WTC11 (cell line): ENCODE measurements around the gene GOLGA7B. TPM values are rescaled to one million over a fixed set of nuclear protein-coding genes. Genes with fewer than 3 reads are reported as not detected.

Source experiments
- ATAC-seq: fragments of 200-7000 bp; cut with Tn5 transposase; 2 replicates; pipeline ENCODE4 v1.10.0; 2021; ENCODE audit warnings: mild to moderate bottlenecking, moderate library complexity
- CTCF ChIA-PET: fragments of 300-600 bp; sonication (Branson Sonifier 250); formaldehyde crosslinking; loops from one replicate; lab custom pipeline; 2021; ENCODE audit warnings: antibody characterized with exemption; lab: Charles Lee
- POLR2A ChIA-PET: fragments of 350-600 bp; sonication (Branson Sonifier 250); formaldehyde crosslinking; loops from one replicate; lab custom pipeline; 2021; ENCODE audit warnings: antibody characterized with exemption; lab: Charles Lee
- DNase-seq: peaks from one replicate; pipeline ENCODE4 v3.0.0; 2021; ENCODE audit warnings: low spot score
- H3K27ac Mint-ChIP-seq: 2 replicates; pipeline ENCODE4 v1.8.0; 2021; ENCODE audit warnings: mixed read lengths
- H3K27me3 Mint-ChIP-seq: 2 replicates; pipeline ENCODE4 v1.8.0; 2021; ENCODE audit warnings: low read depth, mild to moderate bottlenecking, moderate library complexity, mixed read lengths
- H3K36me3 Mint-ChIP-seq: 2 replicates; pipeline ENCODE4 v1.8.0; 2021; ENCODE audit warnings: mixed read lengths
- H3K4me1 Mint-ChIP-seq: 2 replicates; pipeline ENCODE4 v1.8.0; 2022; ENCODE audit warnings: mixed read lengths
- H3K4me3 Mint-ChIP-seq: 2 replicates; pipeline ENCODE4 v1.8.0; 2021; ENCODE audit warnings: mild to moderate bottlenecking, moderate library complexity, mixed read lengths
- H3K9me3 Mint-ChIP-seq: 2 replicates; pipeline ENCODE4 v1.8.0; 2021; ENCODE audit warnings: mixed read lengths
- CBFB ChIP-seq: sonication (generic); formaldehyde crosslinking; IDR thresholded peaks from 2 replicates; pipeline ENCODE4 v1.8.1; 2022; ENCODE audit warnings: mild to moderate bottlenecking, low read depth, missing genetic modification reagents
- CREM ChIP-seq: sonication (generic); formaldehyde crosslinking; IDR thresholded peaks from 2 replicates; pipeline ENCODE4 v1.8.1; 2022; ENCODE audit warnings: mild to moderate bottlenecking, missing genetic modification reagents, moderate library complexity
- ETV6 ChIP-seq: sonication (generic); formaldehyde crosslinking; IDR thresholded peaks from 2 replicates; pipeline ENCODE4 v1.8.1; 2022; ENCODE audit warnings: mild to moderate bottlenecking, missing genetic modification reagents
- FOXJ3 ChIP-seq: sonication (generic); formaldehyde crosslinking; IDR thresholded peaks from 2 replicates; pipeline ENCODE4 v1.9.0; 2021; ENCODE audit warnings: missing genetic modification reagents, mild to moderate bottlenecking, borderline replicate concordance
- GABPB1 ChIP-seq: sonication (generic); formaldehyde crosslinking; IDR thresholded peaks from 2 replicates; pipeline ENCODE4 v1.8.1; 2023; ENCODE audit warnings: mild to moderate bottlenecking, missing genetic modification reagents
- HMGA2 ChIP-seq: fragments of 250-450 bp; sonication (Bioruptor Pico); IDR thresholded peaks from 2 replicates; pipeline ENCODE4 v1.4.0; 2021; ENCODE audit warnings: mild to moderate bottlenecking, moderate library complexity
- MXD4 ChIP-seq: fragments of 250-450 bp; sonication (Bioruptor Pico); IDR thresholded peaks from 2 replicates; pipeline ENCODE4 v1.8.0; 2021; ENCODE audit warnings: mild to moderate bottlenecking, moderate library complexity, borderline replicate concordance
- MYBL2 ChIP-seq: sonication (generic); formaldehyde crosslinking; IDR thresholded peaks from 2 replicates; pipeline ENCODE4 v1.8.1; 2023; ENCODE audit warnings: mild to moderate bottlenecking, moderate library complexity, missing genetic modification reagents
- PRRX2 ChIP-seq: fragments of 250-450 bp; sonication (Bioruptor Pico); IDR thresholded peaks from 2 replicates; pipeline ENCODE4 v1.8.0; 2021; ENCODE audit warnings: mild to moderate bottlenecking
- RORB ChIP-seq: fragments of 250-450 bp; sonication (Bioruptor Pico); IDR thresholded peaks from 2 replicates; pipeline ENCODE4 v1.9.0; 2021; ENCODE audit warnings: mild to moderate bottlenecking
- SP1 ChIP-seq: sonication (generic); formaldehyde crosslinking; conservative IDR thresholded peaks from 2 replicates; pipeline ENCODE4 v1.8.1; 2022; ENCODE audit warnings: missing genetic modification reagents
- TEAD1 ChIP-seq: sonication (generic); formaldehyde crosslinking; IDR thresholded peaks from 2 replicates; pipeline ENCODE4 v1.8.0; 2022; ENCODE audit warnings: mild to moderate bottlenecking, missing genetic modification reagents
- ZNF263 ChIP-seq: sonication (generic); formaldehyde crosslinking; IDR thresholded peaks from 2 replicates; pipeline ENCODE4 v1.8.1; 2022; ENCODE audit warnings: low read depth, mild to moderate bottlenecking, moderate library complexity, missing genetic modification reagents
- ZNF423 ChIP-seq: fragments of 250-450 bp; sonication (Bioruptor Pico); IDR thresholded peaks from 2 replicates; pipeline ENCODE4 v2.1.2; 2022; ENCODE audit warnings: mild to moderate bottlenecking, moderate library complexity
- total RNA-seq: library from RNA; stranded (reverse); gene quantifications from 3 replicates; pipeline ENCODE4 v1.2.3, GENCODE V29; 2021
- TF ChIP-seq, protein P1 (sequence below): fragments of 250-450 bp; sonication (Bioruptor Pico); conservative IDR thresholded peaks from 2 replicates; pipeline ENCODE4 v1.9.0; 2021; ENCODE audit warnings: mild to moderate bottlenecking
- TF ChIP-seq, protein P2 (sequence below): sonication (generic); formaldehyde crosslinking; IDR thresholded peaks from 2 replicates; pipeline ENCODE4 v1.8.0; 2023; ENCODE audit warnings: missing genetic modification reagents
- TF ChIP-seq, protein P3 (sequence below): sonication (generic); formaldehyde crosslinking; conservative IDR thresholded peaks from 2 replicates; pipeline ENCODE4 v1.8.1; 2022; ENCODE audit warnings: mild to moderate bottlenecking, missing genetic modification reagents
- TF ChIP-seq, protein P4 (sequence below): sonication (generic); formaldehyde crosslinking; IDR thresholded peaks from 2 replicates; pipeline ENCODE4 v1.8.1; 2022; ENCODE audit warnings: missing genetic modification reagents, borderline replicate concordance
- TF ChIP-seq, protein P5 (sequence below): sonication (generic); formaldehyde crosslinking; IDR thresholded peaks from 2 replicates; pipeline ENCODE4 v1.8.1; 2023; ENCODE audit warnings: mild to moderate bottlenecking, missing genetic modification reagents
- TF ChIP-seq, protein P6 (sequence below): sonication (generic); formaldehyde crosslinking; IDR thresholded peaks from 2 replicates; pipeline ENCODE4 v1.8.0; 2022; ENCODE audit warnings: missing genetic modification reagents
- TF ChIP-seq, protein P7 (sequence below): sonication (generic); formaldehyde crosslinking; IDR thresholded peaks from 2 replicates; pipeline ENCODE4 v1.8.0; 2023; ENCODE audit warnings: mild to moderate bottlenecking, missing genetic modification reagents

The GOLGA7B gene
- total RNA-seq, 1 experiment from 2014 or later = 0.24 TPM

DNA sequence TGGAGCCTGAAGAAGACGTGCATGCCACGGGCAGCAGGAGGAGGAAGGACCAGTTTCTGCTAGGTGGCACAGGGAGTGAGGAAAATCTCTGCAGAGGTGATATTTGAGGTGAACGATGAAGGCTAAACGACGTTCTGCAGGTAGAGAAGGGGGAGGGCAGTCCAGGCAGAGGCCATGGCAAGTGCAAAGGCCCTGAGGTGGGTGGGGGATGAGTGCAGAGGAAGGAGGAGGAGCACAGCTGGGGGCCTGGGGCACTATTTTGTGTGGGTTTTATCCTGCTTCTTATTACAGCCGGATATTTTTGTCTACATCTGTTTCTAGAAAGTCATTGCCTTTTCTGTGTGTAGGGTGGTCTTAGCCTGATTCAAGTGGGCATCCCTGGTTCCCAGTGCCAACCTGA lies 57.6 kb downstream of the GOLGA7B start:
- Mint-ChIP-seq H3K4me1 (peaks cover 9% of the 10 kb centered on the region; the same call in 1 of the 2 replicates), H3K36me3 (no peaks in the 10 kb centered on the region), H3K9me3 (no peaks in the 10 kb centered on the region), H3K27ac (no peak overlapping the region), H3K27me3 (no peaks in the 10 kb centered on the region), H3K4me3 (no peak overlapping the region)
- POLR2A ChIA-PET = no interaction called here
- no peak for ATAC-seq
- no peak for TF ChIP-seq PRRX2
- TF ChIP-seq MYBL2 = no peak
- TF ChIP-seq, protein P1, sequence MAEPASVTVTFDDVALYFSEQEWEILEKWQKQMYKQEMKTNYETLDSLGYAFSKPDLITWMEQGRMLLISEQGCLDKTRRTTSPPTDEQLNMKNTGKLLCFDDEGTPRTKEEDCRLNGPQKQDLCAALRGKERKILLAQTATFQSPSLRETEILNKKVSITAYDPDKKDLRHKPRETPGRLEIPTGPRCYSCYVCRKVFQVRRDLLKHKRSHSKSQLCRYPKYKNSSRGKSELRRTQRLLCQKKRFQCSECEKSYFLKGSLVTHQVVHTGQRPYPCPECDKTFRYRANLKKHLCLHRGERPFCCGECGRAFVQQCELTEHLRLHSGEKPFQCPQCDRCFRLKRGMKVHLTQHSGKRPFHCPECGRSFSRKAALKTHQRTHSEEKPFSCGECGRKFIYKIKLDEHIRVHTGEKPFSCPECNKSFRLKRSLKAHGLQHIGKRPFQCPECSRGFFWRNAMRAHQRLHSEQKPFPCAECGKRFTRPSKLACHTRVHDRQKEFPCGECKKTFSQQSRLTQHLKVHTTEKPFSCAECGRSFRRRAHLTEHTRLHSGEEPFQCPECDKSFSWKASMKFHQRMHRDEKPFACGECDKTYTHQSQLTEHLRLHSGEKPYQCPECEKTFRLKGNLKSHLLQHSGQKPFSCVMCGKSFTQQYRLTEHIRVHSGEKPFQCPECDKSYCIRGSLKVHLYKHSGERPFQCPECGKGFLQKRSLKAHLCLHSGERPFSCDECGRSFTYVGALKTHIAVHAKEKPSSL (CRISPR knock-in tag) = no peak
- DNase-seq = no peak
- CTCF ChIA-PET = interaction anchor here (0.6 to 1.9 kb wide), 3 partner anchors 134 to 139 kb away, joined by 3 to 11 read pairs (median 3); no protein-coding TSS in a partner anchor

DNA sequence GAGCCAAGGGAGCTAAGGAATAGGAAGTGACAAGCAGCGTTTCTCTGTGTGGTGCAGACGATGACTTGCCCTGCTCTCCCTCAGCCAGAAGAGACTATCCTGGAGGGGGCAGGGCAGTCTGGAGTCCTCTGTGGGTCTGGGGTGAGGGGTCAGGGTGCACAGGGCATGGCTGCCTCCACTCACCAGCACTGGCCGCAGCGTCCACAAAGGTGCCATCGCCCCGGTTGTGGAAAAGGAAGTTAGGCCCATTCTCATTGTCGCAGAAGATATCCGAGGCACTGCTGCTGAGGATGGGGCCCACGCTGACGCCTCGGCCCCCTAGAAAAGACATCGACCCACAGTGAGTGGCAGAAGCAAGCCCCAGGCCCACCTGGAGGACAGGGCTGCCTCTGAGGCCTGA lies 58.2 kb downstream of the GOLGA7B start:
- Mint-ChIP-seq H3K4me1 (peaks cover 9% of the 10 kb centered on the region; the same call in 1 of the 2 replicates), H3K36me3 (no peaks in the 10 kb centered on the region), H3K27me3 (no peaks in the 10 kb centered on the region), H3K4me3 (no peak overlapping the region), H3K27ac (no peak overlapping the region), H3K9me3 (no peaks in the 10 kb centered on the region)
- no peak for TF ChIP-seq FOXJ3
- no peak for TF ChIP-seq SP1 (CRISPR knock-in tag)
- TF ChIP-seq, protein P2, sequence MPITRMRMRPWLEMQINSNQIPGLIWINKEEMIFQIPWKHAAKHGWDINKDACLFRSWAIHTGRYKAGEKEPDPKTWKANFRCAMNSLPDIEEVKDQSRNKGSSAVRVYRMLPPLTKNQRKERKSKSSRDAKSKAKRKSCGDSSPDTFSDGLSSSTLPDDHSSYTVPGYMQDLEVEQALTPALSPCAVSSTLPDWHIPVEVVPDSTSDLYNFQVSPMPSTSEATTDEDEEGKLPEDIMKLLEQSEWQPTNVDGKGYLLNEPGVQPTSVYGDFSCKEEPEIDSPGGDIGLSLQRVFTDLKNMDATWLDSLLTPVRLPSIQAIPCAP = no peak
- no peak for TF ChIP-seq CBFB (CRISPR knock-in tag)
- TF ChIP-seq, protein P3, sequence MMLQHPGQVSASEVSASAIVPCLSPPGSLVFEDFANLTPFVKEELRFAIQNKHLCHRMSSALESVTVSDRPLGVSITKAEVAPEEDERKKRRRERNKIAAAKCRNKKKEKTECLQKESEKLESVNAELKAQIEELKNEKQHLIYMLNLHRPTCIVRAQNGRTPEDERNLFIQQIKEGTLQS = no peak
- no peak for TF ChIP-seq CREM (CRISPR knock-in tag)
- TF ChIP-seq ZNF263 (CRISPR knock-in tag) = no peak
- TF ChIP-seq, protein P4, sequence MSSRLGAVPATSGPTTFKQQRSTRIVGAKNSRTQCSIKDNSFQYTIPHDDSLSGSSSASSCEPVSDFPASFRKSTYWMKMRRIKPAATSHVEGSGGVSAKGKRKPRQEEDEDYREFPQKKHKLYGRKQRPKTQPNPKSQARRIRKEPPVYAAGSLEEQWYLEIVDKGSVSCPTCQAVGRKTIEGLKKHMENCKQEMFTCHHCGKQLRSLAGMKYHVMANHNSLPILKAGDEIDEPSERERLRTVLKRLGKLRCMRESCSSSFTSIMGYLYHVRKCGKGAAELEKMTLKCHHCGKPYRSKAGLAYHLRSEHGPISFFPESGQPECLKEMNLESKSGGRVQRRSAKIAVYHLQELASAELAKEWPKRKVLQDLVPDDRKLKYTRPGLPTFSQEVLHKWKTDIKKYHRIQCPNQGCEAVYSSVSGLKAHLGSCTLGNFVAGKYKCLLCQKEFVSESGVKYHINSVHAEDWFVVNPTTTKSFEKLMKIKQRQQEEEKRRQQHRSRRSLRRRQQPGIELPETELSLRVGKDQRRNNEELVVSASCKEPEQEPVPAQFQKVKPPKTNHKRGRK (CRISPR knock-in tag) = no peak
- TF ChIP-seq MXD4 (CRISPR knock-in tag) = no peak
- TF ChIP-seq TEAD1 = no peak
- no peak for TF ChIP-seq RORB
- no peak for TF ChIP-seq ETV6 (CRISPR knock-in tag)
- TF ChIP-seq GABPB1 (CRISPR knock-in tag) = no peak
- no peak for TF ChIP-seq HMGA2 (CRISPR knock-in tag)
- TF ChIP-seq, protein P5, sequence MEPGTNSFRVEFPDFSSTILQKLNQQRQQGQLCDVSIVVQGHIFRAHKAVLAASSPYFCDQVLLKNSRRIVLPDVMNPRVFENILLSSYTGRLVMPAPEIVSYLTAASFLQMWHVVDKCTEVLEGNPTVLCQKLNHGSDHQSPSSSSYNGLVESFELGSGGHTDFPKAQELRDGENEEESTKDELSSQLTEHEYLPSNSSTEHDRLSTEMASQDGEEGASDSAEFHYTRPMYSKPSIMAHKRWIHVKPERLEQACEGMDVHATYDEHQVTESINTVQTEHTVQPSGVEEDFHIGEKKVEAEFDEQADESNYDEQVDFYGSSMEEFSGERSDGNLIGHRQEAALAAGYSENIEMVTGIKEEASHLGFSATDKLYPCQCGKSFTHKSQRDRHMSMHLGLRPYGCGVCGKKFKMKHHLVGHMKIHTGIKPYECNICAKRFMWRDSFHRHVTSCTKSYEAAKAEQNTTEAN (CRISPR knock-in tag) = no peak
- ChIA-PET POLR2A (no interaction called here), CTCF (interaction anchor here (0.6 to 1.9 kb wide), 4 partner anchors 120 to 138 kb away, joined by 3 to 11 read pairs (median 6); no protein-coding TSS in a partner anchor)
- DNase-seq = no peak
- ATAC-seq = no peak

DNA sequence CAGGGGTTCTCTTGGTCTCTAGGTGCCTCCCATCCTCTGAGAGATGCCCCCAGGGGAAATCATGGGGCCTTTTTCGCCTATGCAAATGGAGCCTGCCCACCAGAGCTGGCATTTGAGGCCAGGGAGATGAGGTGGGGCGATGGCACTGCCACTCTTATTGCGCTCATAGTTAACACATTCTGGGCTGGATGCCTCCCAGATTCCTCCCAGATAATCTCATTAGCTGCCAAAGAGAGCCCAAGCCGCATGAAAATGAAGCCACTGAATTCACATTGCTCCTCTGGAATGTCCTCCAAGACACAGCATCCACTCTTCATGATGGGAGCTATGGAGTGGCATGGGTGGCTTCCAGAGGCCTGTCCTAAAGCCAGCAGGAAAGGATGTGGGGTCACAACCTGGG lies 61.0 kb downstream of the GOLGA7B start:
- H3K27me3 Mint-ChIP-seq = peaks cover 9% of the 10 kb centered on the region; the same call in 1 of the 2 replicates
- no peaks in the 10 kb centered on the region for H3K9me3 Mint-ChIP-seq
- CTCF ChIA-PET = interaction anchor here (1.0 to 4.5 kb wide), 9 partner anchors 8 to 260 kb away, joined by 3 to 31 read pairs (median 6); partner anchors contain the start of gene CRTAC1
- H3K4me3 Mint-ChIP-seq = no peak overlapping the region
- POLR2A ChIA-PET = no interaction called here
- peaks cover 15% of the 10 kb centered on the region for H3K4me1 Mint-ChIP-seq
- H3K36me3 Mint-ChIP-seq = no peaks in the 10 kb centered on the region
- H3K27ac Mint-ChIP-seq = no peak overlapping the region
- ATAC-seq (no peak), DNase-seq (no peak)
- TF ChIP-seq, protein P6, sequence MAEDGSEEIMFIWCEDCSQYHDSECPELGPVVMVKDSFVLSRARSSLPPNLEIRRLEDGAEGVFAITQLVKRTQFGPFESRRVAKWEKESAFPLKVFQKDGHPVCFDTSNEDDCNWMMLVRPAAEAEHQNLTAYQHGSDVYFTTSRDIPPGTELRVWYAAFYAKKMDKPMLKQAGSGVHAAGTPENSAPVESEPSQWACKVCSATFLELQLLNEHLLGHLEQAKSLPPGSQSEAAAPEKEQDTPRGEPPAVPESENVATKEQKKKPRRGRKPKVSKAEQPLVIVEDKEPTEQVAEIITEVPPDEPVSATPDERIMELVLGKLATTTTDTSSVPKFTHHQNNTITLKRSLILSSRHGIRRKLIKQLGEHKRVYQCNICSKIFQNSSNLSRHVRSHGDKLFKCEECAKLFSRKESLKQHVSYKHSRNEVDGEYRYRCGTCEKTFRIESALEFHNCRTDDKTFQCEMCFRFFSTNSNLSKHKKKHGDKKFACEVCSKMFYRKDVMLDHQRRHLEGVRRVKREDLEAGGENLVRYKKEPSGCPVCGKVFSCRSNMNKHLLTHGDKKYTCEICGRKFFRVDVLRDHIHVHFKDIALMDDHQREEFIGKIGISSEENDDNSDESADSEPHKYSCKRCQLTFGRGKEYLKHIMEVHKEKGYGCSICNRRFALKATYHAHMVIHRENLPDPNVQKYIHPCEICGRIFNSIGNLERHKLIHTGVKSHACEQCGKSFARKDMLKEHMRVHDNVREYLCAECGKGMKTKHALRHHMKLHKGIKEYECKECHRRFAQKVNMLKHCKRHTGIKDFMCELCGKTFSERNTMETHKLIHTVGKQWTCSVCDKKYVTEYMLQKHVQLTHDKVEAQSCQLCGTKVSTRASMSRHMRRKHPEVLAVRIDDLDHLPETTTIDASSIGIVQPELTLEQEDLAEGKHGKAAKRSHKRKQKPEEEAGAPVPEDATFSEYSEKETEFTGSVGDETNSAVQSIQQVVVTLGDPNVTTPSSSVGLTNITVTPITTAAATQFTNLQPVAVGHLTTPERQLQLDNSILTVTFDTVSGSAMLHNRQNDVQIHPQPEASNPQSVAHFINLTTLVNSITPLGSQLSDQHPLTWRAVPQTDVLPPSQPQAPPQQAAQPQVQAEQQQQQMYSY (CRISPR knock-in tag) = no peak
- TF ChIP-seq ZNF423 (CRISPR knock-in tag) = no peak
- TF ChIP-seq, protein P7, sequence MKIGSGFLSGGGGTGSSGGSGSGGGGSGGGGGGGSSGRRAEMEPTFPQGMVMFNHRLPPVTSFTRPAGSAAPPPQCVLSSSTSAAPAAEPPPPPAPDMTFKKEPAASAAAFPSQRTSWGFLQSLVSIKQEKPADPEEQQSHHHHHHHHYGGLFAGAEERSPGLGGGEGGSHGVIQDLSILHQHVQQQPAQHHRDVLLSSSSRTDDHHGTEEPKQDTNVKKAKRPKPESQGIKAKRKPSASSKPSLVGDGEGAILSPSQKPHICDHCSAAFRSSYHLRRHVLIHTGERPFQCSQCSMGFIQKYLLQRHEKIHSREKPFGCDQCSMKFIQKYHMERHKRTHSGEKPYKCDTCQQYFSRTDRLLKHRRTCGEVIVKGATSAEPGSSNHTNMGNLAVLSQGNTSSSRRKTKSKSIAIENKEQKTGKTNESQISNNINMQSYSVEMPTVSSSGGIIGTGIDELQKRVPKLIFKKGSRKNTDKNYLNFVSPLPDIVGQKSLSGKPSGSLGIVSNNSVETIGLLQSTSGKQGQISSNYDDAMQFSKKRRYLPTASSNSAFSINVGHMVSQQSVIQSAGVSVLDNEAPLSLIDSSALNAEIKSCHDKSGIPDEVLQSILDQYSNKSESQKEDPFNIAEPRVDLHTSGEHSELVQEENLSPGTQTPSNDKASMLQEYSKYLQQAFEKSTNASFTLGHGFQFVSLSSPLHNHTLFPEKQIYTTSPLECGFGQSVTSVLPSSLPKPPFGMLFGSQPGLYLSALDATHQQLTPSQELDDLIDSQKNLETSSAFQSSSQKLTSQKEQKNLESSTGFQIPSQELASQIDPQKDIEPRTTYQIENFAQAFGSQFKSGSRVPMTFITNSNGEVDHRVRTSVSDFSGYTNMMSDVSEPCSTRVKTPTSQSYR (CRISPR knock-in tag) = no peak
